ENCODE results near the gene FIZ1.

FIZ1 gene, protein sequence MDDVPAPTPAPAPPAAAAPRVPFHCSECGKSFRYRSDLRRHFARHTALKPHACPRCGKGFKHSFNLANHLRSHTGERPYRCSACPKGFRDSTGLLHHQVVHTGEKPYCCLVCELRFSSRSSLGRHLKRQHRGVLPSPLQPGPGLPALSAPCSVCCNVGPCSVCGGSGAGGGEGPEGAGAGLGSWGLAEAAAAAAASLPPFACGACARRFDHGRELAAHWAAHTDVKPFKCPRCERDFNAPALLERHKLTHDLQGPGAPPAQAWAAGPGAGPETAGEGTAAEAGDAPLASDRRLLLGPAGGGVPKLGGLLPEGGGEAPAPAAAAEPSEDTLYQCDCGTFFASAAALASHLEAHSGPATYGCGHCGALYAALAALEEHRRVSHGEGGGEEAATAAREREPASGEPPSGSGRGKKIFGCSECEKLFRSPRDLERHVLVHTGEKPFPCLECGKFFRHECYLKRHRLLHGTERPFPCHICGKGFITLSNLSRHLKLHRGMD

GRCh38 chr19:55599468-55599841, at the start of gene FIZ1:
TSS of gene FIZ1 (minus strand) at chr19:55599517. CDS start at chr19:55597865, 1,652 bp downstream.
- peak within 1 kb of the TSS; percentile 99 for H3K27ac ChIP-seq
- H3K9ac ChIP-seq (ENCODE audit: insufficient read length) = peak within 1 kb of the TSS; percentile 98
- H3K4me3 ChIP-seq = peak within 1 kb of the TSS; percentile 100
- peak; percentile 96 for DNase-seq (ENCODE audit: low read depth, low spot score)
- H3K9me3 ChIP-seq (ENCODE audit: low read depth, low read length) = no peaks in the 10 kb centered on the region
- TF ChIP-seq POLR2AphosphoS5 (IDR thresholded peaks at IDR 0.05; ENCODE audit: borderline replicate concordance, low read depth, low read length) (peak; percentile 48), EZH2 (IDR thresholded peaks at IDR 0.05) (no peak), FOXP2 (optimal IDR thresholded peaks at IDR 0.05; ENCODE audit: control extremely low read depth, extremely low read length, insufficient read depth) (no peak)
- H3K36me3 ChIP-seq (ENCODE audit: insufficient read depth, low read length) = peaks cover 28% of the 10 kb centered on the region

GRCh38 chr19:55648585-55649267, 49.4 kb upstream of the FIZ1 start:
- Histone ChIP-seq H3K36me3 (ENCODE audit: insufficient read depth, low read length) (peaks cover 34% of the 10 kb centered on the region), H3K9ac (ENCODE audit: insufficient read length) (peak overlapping the region; percentile 96), H3K9me3 (ENCODE audit: low read depth, low read length) (no peaks in the 10 kb centered on the region), H3K27ac (peak overlapping the region; percentile 94), H3K4me3 (peak overlapping the region; percentile 96)
- no peak for DNase-seq (ENCODE audit: low read depth, low spot score)
- TF ChIP-seq POLR2AphosphoS5 (IDR thresholded peaks at IDR 0.05; ENCODE audit: borderline replicate concordance, low read depth, low read length) (no peak), EZH2 (IDR thresholded peaks at IDR 0.05) (no peak), FOXP2 (optimal IDR thresholded peaks at IDR 0.05; ENCODE audit: control extremely low read depth, extremely low read length, insufficient read depth) (no peak)

DNA sequence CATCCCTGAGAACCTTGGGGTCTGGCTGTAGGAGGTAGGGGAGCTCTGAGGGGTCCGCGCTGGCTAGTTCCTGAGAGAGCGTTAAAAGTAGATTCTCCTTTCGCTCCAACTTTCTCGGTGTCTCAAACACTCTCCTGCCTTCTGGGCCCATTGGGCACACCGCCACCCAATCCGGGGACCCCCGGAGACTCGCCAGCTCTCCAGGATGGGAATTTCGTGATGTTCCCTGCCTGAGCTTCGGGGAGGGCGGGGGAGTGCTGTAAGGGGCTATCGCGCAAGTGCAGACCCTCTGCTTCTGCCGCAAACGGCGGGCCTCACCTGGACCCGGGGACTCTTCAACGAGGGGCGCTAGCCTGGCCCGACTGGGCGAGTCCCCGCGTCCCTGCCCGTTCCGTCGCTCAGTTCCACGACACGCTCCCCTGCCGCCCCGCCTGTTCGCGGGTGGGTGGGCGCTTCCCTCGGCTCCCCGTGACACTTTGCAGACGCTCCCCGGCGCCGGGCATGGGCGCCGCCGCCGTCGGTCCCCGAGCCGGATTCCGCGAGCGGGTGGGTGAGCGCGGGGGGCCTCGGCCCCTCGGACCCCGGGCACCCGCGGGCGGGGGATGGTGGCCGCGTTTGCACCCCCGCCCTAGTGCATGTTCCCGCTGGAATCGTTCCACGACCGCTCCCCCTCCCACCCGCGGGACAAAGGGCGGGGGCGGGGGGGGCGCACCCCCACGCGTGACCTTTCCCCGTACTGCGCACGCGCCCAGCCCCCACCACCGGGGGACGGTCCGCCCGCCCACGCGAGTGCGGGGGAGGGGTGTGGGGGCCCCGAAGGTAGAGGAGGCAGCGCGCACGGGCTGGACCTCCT, 48.6 kb upstream of the FIZ1 start, which contains the start of gene CCDC106:
CCDC106 (plus strand) TSS at position 481 of the 853 bp plus-strand sequence. CDS start 835 bp downstream, outside the sequence.
- peak within 1 kb of the TSS; percentile 96 for H3K4me3 ChIP-seq
- no peaks in the 10 kb centered on the region for H3K9me3 ChIP-seq (ENCODE audit: low read depth, low read length)
- H3K9ac ChIP-seq (ENCODE audit: insufficient read length) = peak within 1 kb of the TSS; percentile 96
- no peak for DNase-seq (ENCODE audit: low read depth, low spot score)
- no peak; the same call in 1 of the 2 replicates for TF ChIP-seq POLR2AphosphoS5 (IDR thresholded peaks at IDR 0.05; ENCODE audit: borderline replicate concordance, low read depth, low read length)
- TF ChIP-seq FOXP2 (optimal IDR thresholded peaks at IDR 0.05; ENCODE audit: control extremely low read depth, extremely low read length, insufficient read depth) = peak; percentile 14
- TF ChIP-seq EZH2 (IDR thresholded peaks at IDR 0.05) = no peak
- H3K27ac ChIP-seq = peak within 1 kb of the TSS; percentile 94
- peaks cover 34% of the 10 kb centered on the region for H3K36me3 ChIP-seq (ENCODE audit: insufficient read depth, low read length)

- H3K9ac ChIP-seq (ENCODE audit: insufficient read length) = peak overlapping the region; percentile 96
- peak overlapping the region; percentile 96 for H3K4me3 ChIP-seq
- peak overlapping the region; percentile 94 for H3K27ac ChIP-seq
- no peak for DNase-seq (ENCODE audit: low read depth, low spot score)
- no peaks in the 10 kb centered on the region for H3K9me3 ChIP-seq (ENCODE audit: low read depth, low read length)
- no peak for TF ChIP-seq FOXP2 (optimal IDR thresholded peaks at IDR 0.05; ENCODE audit: control extremely low read depth, extremely low read length, insufficient read depth)
- TF ChIP-seq POLR2AphosphoS5 (IDR thresholded peaks at IDR 0.05; ENCODE audit: borderline replicate concordance, low read depth, low read length) = no peak
- no peak for TF ChIP-seq EZH2 (IDR thresholded peaks at IDR 0.05)
- H3K36me3 ChIP-seq (ENCODE audit: insufficient read depth, low read length) = peaks cover 32% of the 10 kb centered on the region
Observed at GRCh38 chr19:55646889-55647731, 47.8 kb upstream of the FIZ1 start.

- H3K9me3 ChIP-seq (ENCODE audit: low read depth, low read length) = no peaks in the 10 kb centered on the region
- peaks cover 23% of the 10 kb centered on the region for H3K36me3 ChIP-seq (ENCODE audit: insufficient read depth, low read length)
- H3K27ac ChIP-seq = no peak overlapping the region
- H3K9ac ChIP-seq (ENCODE audit: insufficient read length) = no peak overlapping the region
- no peak for DNase-seq (ENCODE audit: low read depth, low spot score)
- TF ChIP-seq POLR2AphosphoS5 (IDR thresholded peaks at IDR 0.05; ENCODE audit: borderline replicate concordance, low read depth, low read length) (no peak), EZH2 (IDR thresholded peaks at IDR 0.05) (no peak), FOXP2 (optimal IDR thresholded peaks at IDR 0.05; ENCODE audit: control extremely low read depth, extremely low read length, insufficient read depth) (no peak)
- H3K4me3 ChIP-seq = no peak overlapping the region
Observed at GRCh38 chr19:55645512-55645881, 46.2 kb upstream of the FIZ1 start.

DNA sequence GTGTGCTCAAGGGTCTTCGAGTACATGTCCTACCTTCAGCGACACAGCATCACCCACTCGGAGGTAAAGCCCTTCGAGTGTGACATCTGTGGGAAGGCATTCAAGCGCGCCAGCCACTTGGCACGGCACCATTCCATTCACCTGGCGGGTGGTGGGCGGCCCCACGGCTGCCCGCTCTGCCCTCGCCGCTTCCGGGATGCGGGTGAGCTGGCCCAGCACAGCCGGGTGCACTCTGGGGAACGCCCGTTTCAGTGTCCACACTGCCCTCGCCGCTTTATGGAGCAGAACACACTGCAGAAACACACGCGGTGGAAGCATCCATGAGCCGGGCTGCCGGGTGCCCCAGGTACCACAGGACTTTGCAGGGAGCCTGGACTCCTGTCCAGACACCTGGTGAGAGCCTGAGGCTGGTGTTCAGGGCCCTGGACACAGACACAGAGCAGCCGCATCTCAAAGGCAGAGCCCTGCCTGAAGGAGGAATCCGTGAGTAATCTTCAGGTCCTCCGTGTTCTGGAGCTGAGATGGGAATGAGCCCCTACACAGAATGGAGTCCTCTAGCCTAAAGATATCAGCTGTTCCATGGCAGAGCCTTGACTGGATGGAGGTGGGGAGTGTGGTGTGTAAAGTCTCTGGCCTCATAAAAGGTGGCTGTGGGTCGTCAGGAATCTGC, 45.7 kb upstream of the FIZ1 start:
- H3K9ac ChIP-seq (ENCODE audit: insufficient read length) = peak overlapping the region; percentile 94
- no peak overlapping the region for H3K27ac ChIP-seq
- no peak for DNase-seq (ENCODE audit: low read depth, low spot score)
- TF ChIP-seq FOXP2 (optimal IDR thresholded peaks at IDR 0.05; ENCODE audit: control extremely low read depth, extremely low read length, insufficient read depth) (no peak), POLR2AphosphoS5 (IDR thresholded peaks at IDR 0.05; ENCODE audit: borderline replicate concordance, low read depth, low read length) (no peak), EZH2 (IDR thresholded peaks at IDR 0.05) (no peak)
- H3K36me3 ChIP-seq (ENCODE audit: insufficient read depth, low read length) = peaks cover 19% of the 10 kb centered on the region
- no peaks in the 10 kb centered on the region for H3K9me3 ChIP-seq (ENCODE audit: low read depth, low read length)
- peak overlapping the region; percentile 92 for H3K4me3 ChIP-seq

Data from SK-N-MC (cell line).